ENCODE measurements around the gene NASP. TPM values are rescaled to one million over a fixed set of nuclear protein-coding genes. Genes with fewer than 3 reads are reported as not detected.
"Not testable (repeated sequence)": the region's sequence is repeated elsewhere in the genome, so short reads cannot be mapped to it uniquely, and the experiment has no call there.

NASP gene
- total RNA-seq, 3 donors from 2014 or later, result 83.4 to 96.7 (median 91.0) TPM

DNA sequence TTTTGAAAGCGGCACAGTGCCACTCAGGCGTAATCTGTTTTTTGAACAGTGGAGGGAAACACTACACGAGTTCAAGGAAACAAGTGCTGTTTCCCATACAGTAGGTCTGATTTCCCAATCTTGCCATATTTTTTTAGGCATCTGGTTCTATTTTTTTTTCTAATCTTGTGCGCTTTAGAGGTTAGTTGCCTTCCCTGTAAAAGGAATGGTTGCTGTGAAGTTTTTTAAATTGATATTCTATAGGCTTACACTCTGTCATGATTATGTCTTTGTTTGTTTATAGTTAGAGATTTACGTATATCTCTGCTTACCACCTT, 1.2 kb downstream of the NASP start:
- no peak for DNase-seq (ENCODE audit: low spot score in 2 of 2)
- intact Hi-C loops (cut with DNase I; ENCODE audit: low total_unique reads), result loop anchor here (10.0 kb wide), 1 partner anchor 100 kb away; the partner anchor contains the start of genes GPBP1L1 and TMEM69
- H3K4me1 ChIP-seq, result peaks cover 0 to 7% of the 10 kb centered on the region in 2 donors
- no peaks in the 10 kb centered on the region for H3K36me3 ChIP-seq
- H3K27ac ChIP-seq, result peak overlapping the region; percentile 93 to 96
- H3K27me3 ChIP-seq, result no peaks in the 10 kb centered on the region
- TF ChIP-seq, protein P1, sequence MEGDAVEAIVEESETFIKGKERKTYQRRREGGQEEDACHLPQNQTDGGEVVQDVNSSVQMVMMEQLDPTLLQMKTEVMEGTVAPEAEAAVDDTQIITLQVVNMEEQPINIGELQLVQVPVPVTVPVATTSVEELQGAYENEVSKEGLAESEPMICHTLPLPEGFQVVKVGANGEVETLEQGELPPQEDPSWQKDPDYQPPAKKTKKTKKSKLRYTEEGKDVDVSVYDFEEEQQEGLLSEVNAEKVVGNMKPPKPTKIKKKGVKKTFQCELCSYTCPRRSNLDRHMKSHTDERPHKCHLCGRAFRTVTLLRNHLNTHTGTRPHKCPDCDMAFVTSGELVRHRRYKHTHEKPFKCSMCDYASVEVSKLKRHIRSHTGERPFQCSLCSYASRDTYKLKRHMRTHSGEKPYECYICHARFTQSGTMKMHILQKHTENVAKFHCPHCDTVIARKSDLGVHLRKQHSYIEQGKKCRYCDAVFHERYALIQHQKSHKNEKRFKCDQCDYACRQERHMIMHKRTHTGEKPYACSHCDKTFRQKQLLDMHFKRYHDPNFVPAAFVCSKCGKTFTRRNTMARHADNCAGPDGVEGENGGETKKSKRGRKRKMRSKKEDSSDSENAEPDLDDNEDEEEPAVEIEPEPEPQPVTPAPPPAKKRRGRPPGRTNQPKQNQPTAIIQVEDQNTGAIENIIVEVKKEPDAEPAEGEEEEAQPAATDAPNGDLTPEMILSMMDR (IDR thresholded peaks at IDR 0.05), result no peak
- TF ChIP-seq POLR2A (IDR thresholded peaks at IDR 0.05) (no peak), POLR2AphosphoS5 (IDR thresholded peaks at IDR 0.05) (no peak)
- H3K9me3 ChIP-seq, result no peaks in the 10 kb centered on the region
- H3K4me3 ChIP-seq, result peak overlapping the region; percentile 93 to 99 (median 98)

DNA sequence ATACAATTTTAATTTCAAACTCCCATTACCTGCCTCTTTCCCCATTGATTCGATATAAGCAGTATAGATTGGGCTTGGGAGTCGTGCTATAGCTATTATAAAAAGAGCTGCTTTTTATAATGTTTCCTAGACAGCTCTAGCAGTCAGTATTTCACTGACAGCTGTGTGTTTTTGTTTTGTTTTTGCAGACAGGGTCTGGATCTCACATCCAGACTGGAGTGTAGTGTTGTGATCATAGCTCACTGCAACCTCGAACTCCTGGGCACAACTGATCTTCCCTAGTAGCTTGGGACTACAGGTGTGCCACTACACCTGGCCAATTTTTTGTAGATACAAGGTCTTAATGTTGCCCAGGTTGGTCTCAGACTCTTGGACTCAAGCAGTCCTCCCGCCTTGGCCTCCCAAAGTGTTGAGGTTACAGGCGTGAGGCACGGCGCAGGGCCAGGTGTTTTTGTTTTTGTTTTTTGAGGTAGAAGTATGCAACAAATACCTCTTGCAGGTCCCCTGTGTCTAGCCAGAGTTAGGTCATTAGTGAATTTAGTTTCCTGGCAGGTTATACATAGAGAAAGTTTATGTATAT, 1.7 kb downstream of the NASP start:
- DNase-seq (ENCODE audit: low spot score in 2 of 2), result no peak
- peaks cover 0 to 7% of the 10 kb centered on the region in 2 donors for H3K4me1 ChIP-seq
- intact Hi-C loops (cut with DNase I; ENCODE audit: low total_unique reads), result loop anchor here (10.0 kb wide), 1 partner anchor 99 kb away; the partner anchor contains the start of genes GPBP1L1 and TMEM69

DNA sequence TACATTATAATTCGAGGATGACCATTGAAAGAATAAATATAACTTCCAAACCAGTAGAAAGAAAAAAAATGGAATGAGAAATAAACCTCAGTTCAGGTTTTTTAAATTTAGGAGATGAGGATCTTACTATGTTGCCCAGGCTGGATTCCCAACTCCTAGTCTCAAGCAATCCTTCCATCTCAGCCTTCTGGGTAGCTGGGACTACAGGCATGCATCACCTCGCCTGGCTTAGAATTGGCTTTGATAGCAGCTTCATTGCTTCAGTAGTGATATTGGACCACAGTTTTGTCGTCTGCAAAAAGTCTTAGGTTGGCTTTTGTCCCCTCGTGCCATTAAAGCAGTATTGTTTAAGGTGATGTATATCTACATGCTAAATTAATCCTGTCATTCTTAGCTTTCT, 2.9 kb downstream of the NASP start:
- TF ChIP-seq POLR2AphosphoS5 (IDR thresholded peaks at IDR 0.05) (no peak), POLR2A (IDR thresholded peaks at IDR 0.05) (no peak)
- TF ChIP-seq, protein P1 (IDR thresholded peaks at IDR 0.05), result no peak
- intact Hi-C loops (cut with DNase I; ENCODE audit: low total_unique reads), result loop anchor here (10.0 kb wide), 1 partner anchor 98 kb away; the partner anchor contains the start of genes GPBP1L1 and TMEM69
- Histone ChIP-seq H3K36me3 (no peaks in the 10 kb centered on the region), H3K9me3 (no peaks in the 10 kb centered on the region), H3K4me1 (peaks cover 0 to 7% of the 10 kb centered on the region in 2 donors), H3K27ac (no peak overlapping the region), H3K27me3 (no peaks in the 10 kb centered on the region), H3K4me3 (no peak overlapping the region)
- no peak for DNase-seq (ENCODE audit: low spot score in 2 of 2)

More for the DNA sequence above, 1.7 kb downstream of the NASP start:
- Histone ChIP-seq H3K4me3 (peak overlapping the region; percentile 93 to 99 (median 98)), H3K9me3 (no peaks in the 10 kb centered on the region), H3K36me3 (no peaks in the 10 kb centered on the region), H3K27me3 (no peaks in the 10 kb centered on the region), H3K27ac (peak overlapping the region; percentile 93 to 96)
- TF ChIP-seq POLR2AphosphoS5 (IDR thresholded peaks at IDR 0.05), result no peak
- TF ChIP-seq, protein P1 (IDR thresholded peaks at IDR 0.05), result no peak
- TF ChIP-seq POLR2A (IDR thresholded peaks at IDR 0.05), result no peak

DNA sequence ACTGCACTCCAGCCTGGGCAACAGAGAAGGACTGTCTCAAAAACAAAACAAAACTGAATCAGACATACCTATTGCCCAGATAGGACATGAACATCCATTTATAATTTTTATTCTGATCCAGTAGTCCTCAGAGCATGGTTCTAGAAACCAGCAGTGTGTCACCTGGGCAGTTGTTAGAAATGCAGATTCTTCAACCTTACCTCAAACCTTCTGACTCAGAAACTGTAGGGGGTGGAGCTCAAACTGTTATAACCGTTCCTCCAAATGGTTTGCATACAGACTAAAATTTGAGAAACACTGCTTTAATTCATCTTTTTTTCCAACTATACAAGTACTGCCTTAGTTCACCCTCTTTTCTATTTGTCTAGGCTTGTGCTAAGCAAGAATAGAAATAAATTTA, 6.0 kb downstream of the NASP start:
- H3K9me3 ChIP-seq, result no peaks in the 10 kb centered on the region
- TF ChIP-seq POLR2A (IDR thresholded peaks at IDR 0.05) (no peak), POLR2AphosphoS5 (IDR thresholded peaks at IDR 0.05) (no peak)
- TF ChIP-seq, protein P1 (IDR thresholded peaks at IDR 0.05), result no peak
- no peak overlapping the region for H3K4me3 ChIP-seq
- no peak for DNase-seq (ENCODE audit: low spot score in 2 of 2)
- no peaks in the 10 kb centered on the region for H3K27me3 ChIP-seq
- H3K36me3 ChIP-seq, result no peaks in the 10 kb centered on the region
- H3K4me1 ChIP-seq, result peaks cover 0 to 7% of the 10 kb centered on the region in 2 donors
- intact Hi-C loops (cut with DNase I; ENCODE audit: low total_unique reads), result loop anchor here (10.0 kb wide), 1 partner anchor 95 kb away; the partner anchor contains the start of genes GPBP1L1 and TMEM69
- no peak overlapping the region for H3K27ac ChIP-seq

DNA sequence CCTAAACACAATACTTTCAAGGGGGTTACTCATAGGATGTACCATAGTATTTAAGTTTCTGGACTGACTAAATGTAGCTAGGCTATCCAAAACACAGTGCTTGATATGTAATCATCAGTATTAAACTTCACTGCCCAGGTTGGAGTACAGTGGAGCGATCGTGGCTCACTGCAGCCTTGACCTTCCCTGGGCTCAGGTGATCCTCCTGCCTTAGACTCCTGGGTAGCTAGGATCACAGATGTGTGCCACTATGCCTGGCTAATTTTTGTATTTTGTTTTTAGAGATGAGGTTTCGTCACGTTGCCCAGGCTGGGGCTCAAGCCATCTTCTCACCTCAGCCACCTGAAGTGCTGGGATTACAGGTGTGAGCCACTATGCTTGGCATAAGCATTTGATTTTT, 10.6 kb downstream of the NASP start:
- Histone ChIP-seq H3K36me3 (no peaks in the 10 kb centered on the region), H3K4me1 (no peaks in the 10 kb centered on the region), H3K27ac (no peak overlapping the region), H3K27me3 (no peaks in the 10 kb centered on the region), H3K4me3 (no peak overlapping the region), H3K9me3 (no peaks in the 10 kb centered on the region)
- intact Hi-C loops (cut with DNase I; ENCODE audit: low total_unique reads), result no loop called here
- no peak for DNase-seq (ENCODE audit: low spot score in 2 of 2)
- TF ChIP-seq, protein P1 (IDR thresholded peaks at IDR 0.05), result no peak
- TF ChIP-seq POLR2A (IDR thresholded peaks at IDR 0.05), result no peak
- TF ChIP-seq POLR2AphosphoS5 (IDR thresholded peaks at IDR 0.05), result no peak

DNA sequence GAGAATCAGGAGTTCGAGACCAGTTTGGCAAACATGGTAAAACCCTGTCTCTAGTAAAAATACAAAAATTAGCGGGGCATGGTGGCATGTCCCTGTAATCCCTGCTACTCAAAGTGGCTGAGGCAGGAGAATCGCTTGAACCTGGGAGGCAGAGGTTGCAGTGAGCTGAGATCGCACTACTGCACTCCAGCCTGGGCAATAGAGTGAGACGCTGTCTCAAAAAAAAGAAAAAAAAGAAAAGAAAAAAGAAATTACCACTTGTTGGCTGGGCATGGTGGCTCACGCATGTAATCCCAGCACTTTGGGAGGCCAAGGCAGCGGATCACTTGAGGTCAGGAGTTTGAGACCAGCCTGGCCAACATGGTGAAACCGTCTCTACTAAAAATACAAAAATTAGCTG, 12.9 kb downstream of the NASP start:
- H3K4me3 ChIP-seq; H3K4me1 ChIP-seq; H3K36me3 ChIP-seq; DNase-seq (ENCODE audit: low spot score in 2 of 2); H3K27me3 ChIP-seq; H3K9me3 ChIP-seq; H3K27ac ChIP-seq; intact Hi-C loops (cut with DNase I; ENCODE audit: low total_unique reads): not testable (repeated sequence)
